CD4-positive, alpha-beta T cell (primary cell): Measurements from ENCODE around the gene FAM89A. TPM values are rescaled to one million over a fixed set of nuclear protein-coding genes. Genes with fewer than 3 reads are reported as not detected.
A peak's percentile ranks its signal among the peaks of the same experiment; 100 is the strongest.

Experiments
- ATAC-seq: fragments of 200-7000 bp; cut with Tn5 transposase; one replicate; pipeline ENCODE4 v1.10.0; 2022; ENCODE audit warnings: mild to moderate bottlenecking; ENCODE audit not compliant: poor library complexity
- CTCF ChIA-PET: fragments of 350-600 bp; sonication (Branson Sonifier 250); formaldehyde crosslinking; loops from one replicate; lab custom pipeline; 2021; ENCODE audit warnings: antibody characterized with exemption, inconsistent platforms; lab: Charles Lee
- POLR2A ChIA-PET: fragments of 350-600 bp; sonication (Branson Sonifier 250); formaldehyde crosslinking; loops from one replicate; lab custom pipeline; 2021; ENCODE audit warnings: antibody characterized with exemption, inconsistent platforms; lab: Charles Lee
- DNase-seq, 14 experiments: peaks; one replicate each; pipeline ENCODE4 v3.0.0-alpha.2; 2013 to 2020; ENCODE audit warnings: mixed read lengths in 2 of 14
- H3K27ac ChIP-seq, 2 donors: one replicate each; pipeline versions ENCODE4 v1.5.1 to v1.7.0; 2013; ENCODE audit warnings: low read length in 2 of 2, low read depth in 1 of 2, mild to moderate bottlenecking in 1 of 2
- H3K27me3 ChIP-seq, 2 experiments: 1 replicate in 1 of 2; 2 replicates in 1 of 2; pipeline versions ENCODE4 v1.6.1 to v1.7.0; 2013; ENCODE audit warnings: low read length in 2 of 2, control low read depth in 1 of 2, mild to moderate bottlenecking in 1 of 2, moderate library complexity in 1 of 2; ENCODE audit not compliant: insufficient read depth in 2 of 2, control insufficient read depth in 1 of 2
- H3K36me3 ChIP-seq: one replicate; pipeline ENCODE4 v1.6.1; 2013; ENCODE audit warnings: low read length, control low read depth; ENCODE audit not compliant: insufficient read depth
- H3K4me1 ChIP-seq: one replicate; pipeline ENCODE4 v1.6.1; 2013; ENCODE audit warnings: low read length, control low read depth; ENCODE audit not compliant: insufficient read depth
- H3K4me3 ChIP-seq: one replicate; pipeline ENCODE4 v1.5.1; 2013; ENCODE audit warnings: mild to moderate bottlenecking, low read length, moderate library complexity
- H3K9me3 ChIP-seq, 2 experiments: 1 replicate in 1 of 2; 2 replicates in 1 of 2; pipeline versions ENCODE4 v1.6.1 to v1.7.0; 2013; ENCODE audit warnings: low read length in 2 of 2, mild to moderate bottlenecking in 2 of 2, control low read depth in 1 of 2, moderate library complexity in 1 of 2; ENCODE audit not compliant: control insufficient read depth in 1 of 2, insufficient read depth in 1 of 2
- H3K27ac Mint-ChIP-seq: one replicate; pipeline ENCODE4 v1.8.0; 2020; ENCODE audit warnings: mixed read lengths
- H3K27me3 Mint-ChIP-seq: one replicate; pipeline ENCODE4 v1.8.0; 2021; ENCODE audit warnings: mixed read lengths
- H3K36me3 Mint-ChIP-seq: one replicate; pipeline ENCODE4 v1.8.0; 2021; ENCODE audit warnings: low read depth, mixed read lengths
- H3K4me1 Mint-ChIP-seq: one replicate; pipeline ENCODE4 v1.8.0; 2021; ENCODE audit warnings: low read depth, mixed read lengths
- H3K4me3 Mint-ChIP-seq: one replicate; pipeline ENCODE4 v1.8.0; 2020; ENCODE audit warnings: mild to moderate bottlenecking, mixed read lengths
- H3K9me3 Mint-ChIP-seq: one replicate; pipeline ENCODE4 v1.8.0; 2020; ENCODE audit warnings: mixed read lengths
- CTCF ChIP-seq: fragments of 200-600 bp; IDR thresholded peaks from one replicate; pipeline ENCODE4 v1.8.0; 2022; ENCODE audit warnings: antibody characterized with exemption, mild to moderate bottlenecking
- intact Hi-C, 2 experiments: fragments of 100-400 bp; cut with DNase I in 1 of 2; cut with micrococcal nuclease in 1 of 2; formaldehyde crosslinking; loops; one replicate each; pipeline versions ENCODE4 v1.15.1 to v1.9.0; 2023 to 2025; cut with DNase I, micrococcal nuclease
- total RNA-seq, 174 experiments: library from RNA in 2 of 174; stranded (reverse) in 2 of 174; gene quantifications; one replicate each; pipeline ENCODE4 v1.2.3 and lab custom pipeline; 2021 to 2026

FAM89A gene
- total RNA-seq, 2 experiments from 2014 or later: 3.3 to 4.0 TPM

GRCh38 chr1:230975636-230976035, 64.4 kb downstream of the FAM89A start:
- Histone ChIP-seq H3K9me3 (no peaks in the 10 kb centered on the region), H3K4me1 (peaks cover 68% of the 10 kb centered on the region), H3K27ac (no peak overlapping the region), H3K36me3 (peaks cover 11% of the 10 kb centered on the region), H3K27me3 (no peaks in the 10 kb centered on the region), H3K4me3 (no peak overlapping the region)
- H3K4me3 Mint-ChIP-seq: peak overlapping the region; percentile 99
- no peaks in the 10 kb centered on the region for H3K27me3 Mint-ChIP-seq
- H3K4me1 Mint-ChIP-seq: peaks cover 58% of the 10 kb centered on the region
- TF ChIP-seq CTCF: no peak
- DNase-seq (no peak), ATAC-seq (no peak)
- peak overlapping the region; percentile 94 for H3K27ac Mint-ChIP-seq
- intact Hi-C loops: loop anchor here (5.0 to 10.0 kb wide), 4 partner anchors 237 to 552 kb away; partner anchors contain the start of genes COG2 (in 1 of the 2), EXOC8 (in 1 of the 2), SPRTN (in 1 of the 2) and TSNAX (in 1 of the 2)
- no peaks in the 10 kb centered on the region for H3K9me3 Mint-ChIP-seq
- H3K36me3 Mint-ChIP-seq: peaks cover 34% of the 10 kb centered on the region
- ChIA-PET CTCF (interaction anchor here (0.6 to 1.0 kb wide), 2 partner anchors 53 to 66 kb away, joined by 3 read pairs; no protein-coding TSS in a partner anchor), POLR2A (interaction anchor here (1.0 to 4.1 kb wide), 2 partner anchors 25 to 65 kb away, joined by 3 to 28 read pairs; partner anchors contain the start of gene FAM89A)

- peak overlapping the region; percentile 52 for H3K4me3 Mint-ChIP-seq
- H3K4me3 ChIP-seq: peak overlapping the region; percentile 2
- no peaks in the 10 kb centered on the region for H3K9me3 ChIP-seq
- ATAC-seq (peak; percentile 86), DNase-seq (peak in 13 of 14 experiments; percentile 40 to 88 (median 55))
- no peaks in the 10 kb centered on the region for H3K27me3 Mint-ChIP-seq
- H3K27ac Mint-ChIP-seq: peak overlapping the region; percentile 77
- H3K36me3 Mint-ChIP-seq: peaks cover 28% of the 10 kb centered on the region
- POLR2A ChIA-PET: interaction anchor here (0.7 to 3.6 kb wide), 10 partner anchors 9 to 1092 kb away, joined by 3 to 23 read pairs (median 3); partner anchors contain the start of gene FAM89A
- no peaks in the 10 kb centered on the region for H3K9me3 Mint-ChIP-seq
- peak overlapping the region; percentile 50 to 52 for H3K27ac ChIP-seq
- peaks cover 59% of the 10 kb centered on the region for H3K4me1 ChIP-seq
- H3K27me3 ChIP-seq: no peaks in the 10 kb centered on the region
- H3K36me3 ChIP-seq: peaks cover 20% of the 10 kb centered on the region
- intact Hi-C loops: loop anchor here in 1 of 2 experiments (10.0 kb wide), 1 partner anchor 328 kb away; the partner anchor contains the start of gene COG2
- no peak for TF ChIP-seq CTCF
- peaks cover 78% of the 10 kb centered on the region for H3K4me1 Mint-ChIP-seq
- CTCF ChIA-PET: no interaction called here
These were observed 67.2 kb downstream of the FAM89A start for GRCh38 chr1:230972855-230973271.

- no peak overlapping the region for H3K4me3 ChIP-seq
- ChIA-PET CTCF (interaction anchor here (0.8 kb wide), 1 partner anchor 55 kb away, joined by 4 read pairs; no protein-coding TSS in a partner anchor), POLR2A (interaction anchor here (0.7 to 3.6 kb wide), 3 partner anchors 31 to 366 kb away, joined by 3 to 23 read pairs (median 3); partner anchors contain the start of genes EXOC8, FAM89A and SPRTN)
- peaks cover 69% of the 10 kb centered on the region for H3K4me1 Mint-ChIP-seq
- H3K4me1 ChIP-seq: peaks cover 50% of the 10 kb centered on the region
- H3K36me3 ChIP-seq: peaks cover 20% of the 10 kb centered on the region
- H3K27me3 Mint-ChIP-seq: no peaks in the 10 kb centered on the region
- peak overlapping the region; percentile 77 for H3K27ac Mint-ChIP-seq
- DNase-seq (no peak), ATAC-seq (no peak)
- no peak overlapping the region for H3K4me3 Mint-ChIP-seq
- H3K9me3 ChIP-seq: no peaks in the 10 kb centered on the region
- TF ChIP-seq CTCF: no peak
- H3K36me3 Mint-ChIP-seq: peaks cover 20% of the 10 kb centered on the region
- no peaks in the 10 kb centered on the region for H3K9me3 Mint-ChIP-seq
- H3K27ac ChIP-seq: no peak overlapping the region
- intact Hi-C loops: loop anchor here in 1 of 2 experiments (10.0 kb wide), 1 partner anchor 327 kb away; the partner anchor contains the start of gene COG2
- H3K27me3 ChIP-seq: no peaks in the 10 kb centered on the region
These were observed 68.3 kb downstream of the FAM89A start for GRCh38 chr1:230971771-230972170.
